Erythroblast (primary cell): ENCODE data around the gene APOBEC4.

Experiments
- DNase-seq, 2 experiments: peaks; one replicate each; lab custom pipeline; 2025; lab: John Stamatoyannopoulos, UW
- GATA1 ChIP-seq: IDR thresholded peaks from 2 replicates; pipeline ENCODE4 v1.6.1; 2011; ENCODE audit warnings: low read depth, mild to moderate bottlenecking, control low read depth, low read length, moderate library complexity
- POLR2A ChIP-seq: IDR thresholded peaks from 2 replicates; pipeline ENCODE4 v1.6.1; 2011; ENCODE audit warnings: mild to moderate bottlenecking, low read length

The APOBEC4 gene

GRCh38 chr1:183653876-183654451 lies 848 bp upstream of the APOBEC4 start:
- no peak for TF ChIP-seq POLR2A
- DNase-seq = no peak

GRCh38 chr1:183653462-183653794 lies 312 bp upstream of the APOBEC4 start:
- TF ChIP-seq POLR2A (no peak), GATA1 (no peak)

GRCh38 chr1:183652107-183652506 lies 1.0 kb downstream of the APOBEC4 start:
- DNase-seq = no peak
- no peak for TF ChIP-seq GATA1
- no peak for TF ChIP-seq POLR2A

More at GRCh38 chr1:183653462-183653794, 312 bp upstream of the APOBEC4 start:
- no peak for DNase-seq

GRCh38 chr1:183651612-183652011 lies 1.5 kb downstream of the APOBEC4 start:
- TF ChIP-seq POLR2A = no peak
- no peak for TF ChIP-seq GATA1
- DNase-seq = no peak

GRCh38 chr1:183648042-183648441 lies 5.1 kb downstream of the APOBEC4 start:
- TF ChIP-seq GATA1 (no peak), POLR2A (no peak)
- no peak for DNase-seq

GRCh38 chr1:183646776-183647175 lies 6.3 kb downstream of the APOBEC4 start:
- TF ChIP-seq POLR2A (no peak), GATA1 (no peak)
- no peak for DNase-seq

- no peak for TF ChIP-seq POLR2A
- no peak for TF ChIP-seq GATA1
- DNase-seq = peak; percentile 39 to 62
Measured at GRCh38 chr1:183645531-183645930, 7.6 kb downstream of the APOBEC4 start.

GRCh38 chr1:183642166-183642565 lies 10.9 kb downstream of the APOBEC4 start:
- TF ChIP-seq GATA1 = no peak
- no peak for TF ChIP-seq POLR2A
- no peak for DNase-seq

- DNase-seq = no peak
- TF ChIP-seq POLR2A (no peak), GATA1 (no peak)
Measured at GRCh38 chr1:183640193-183640592, 12.9 kb downstream of the APOBEC4 start.

- no peak for DNase-seq
- TF ChIP-seq POLR2A = no peak
- no peak for TF ChIP-seq GATA1
Measured at GRCh38 chr1:183638649-183639387, 14.3 kb downstream of the APOBEC4 start.

- TF ChIP-seq POLR2A = no peak
- no peak for TF ChIP-seq GATA1
Measured at GRCh38 chr1:183636783-183637182, 16.3 kb downstream of the APOBEC4 start.

GRCh38 chr1:183636334-183636682 lies 16.8 kb downstream of the APOBEC4 start:
- no peak for TF ChIP-seq POLR2A
- no peak for DNase-seq

More at GRCh38 chr1:183636783-183637182, 16.3 kb downstream of the APOBEC4 start:
- no peak for DNase-seq

GRCh38 chr1:183635606-183636333 lies 17.3 kb downstream of the APOBEC4 start, which contains the start of gene ARPC5:
Gene ARPC5, minus strand, starts transcription at chr1:183635783. Its CDS starts 124 bp downstream, at chr1:183635659.
- TF ChIP-seq POLR2A (peak; percentile 74), GATA1 (no peak)
- peak; percentile 92 to 96 for DNase-seq

GRCh38 chr1:183635099-183635605 lies 18.0 kb downstream of the APOBEC4 start:
- DNase-seq = peak; percentile 36 to 54
- TF ChIP-seq POLR2A (no peak), GATA1 (no peak)
